Amniotic stem cell (primary cell): ENCODE data around the gene POC1A.

Experiments used
- DNase-seq: peaks from one replicate; lab custom pipeline; 2025; lab: John Stamatoyannopoulos, UW

The POC1A gene

GRCh38 chr3:52026041-52026440, 128.2 kb downstream of the POC1A start:
- no peak for DNase-seq

GRCh38 chr3:52025453-52025852, 128.8 kb downstream of the POC1A start:
- DNase-seq = no peak
